SK-N-SH (cell line): ENCODE measurements around the gene LCORL. TPM values are rescaled to one million over a fixed set of nuclear protein-coding genes. Genes with fewer than 3 reads are reported as not detected.
A peak's percentile ranks its signal among the peaks of the same experiment; 100 is the strongest.

Source experiments
- CTCF ChIA-PET: fragments of 300-600, 350-600 bp; formaldehyde crosslinking; extraction: SDS; loops from one replicate; lab custom pipeline; 2021; lab: Yijun Ruan, JAX
- POLR2A ChIA-PET: fragments of 350-600 bp; sonication (Branson Sonifier 250); formaldehyde crosslinking; extraction: SDS; loops from one replicate; lab custom pipeline; 2020; ENCODE audit warnings: antibody characterized with exemption, inconsistent platforms; lab: Yijun Ruan, JAX
- DNase-seq: peaks from one replicate; pipeline ENCODE4 v3.0.0; 2012
- H2AFZ ChIP-seq: fragments of 200-600 bp; sonication (generic); 2 replicates; pipeline ENCODE4 v1.8.1; 2016; ENCODE audit warnings: antibody characterized with exemption, mild to moderate bottlenecking, low read depth
- H3F3A ChIP-seq: fragments of 200-600 bp; sonication (generic); replicated peaks from 2 replicates; pipeline ENCODE3; 2016; ENCODE audit warnings: antibody characterized with exemption, mild to moderate bottlenecking; ENCODE audit not compliant: insufficient read depth
- H3K27ac ChIP-seq, 2 experiments: fragments of 200-500 bp in 1 of 2; fragments of 200-600 bp in 1 of 2; sonication (Bioruptor generic) in 1 of 2; sonication (generic), shearing (Covaris generic) in 1 of 2; 2 replicates each; pipeline versions ENCODE4 v1.5.1 to v1.6.1; 2014 to 2016; ENCODE audit warnings: low read depth in 2 of 2, inconsistent platforms in 1 of 2, low read length in 1 of 2, mild to moderate bottlenecking in 1 of 2, mixed read lengths in 1 of 2
- H3K27me3 ChIP-seq: fragments of 200-600 bp; sonication (generic), shearing (Covaris generic); 2 replicates; pipeline ENCODE4 v1.6.1; 2016; ENCODE audit warnings: mixed run types; ENCODE audit not compliant: insufficient read depth
- H3K36me3 ChIP-seq, 2 experiments: fragments of 200-500 bp in 1 of 2; fragments of 200-600 bp in 1 of 2; sonication (Bioruptor generic) in 1 of 2; sonication (generic) in 1 of 2; replicated peaks in 1 of 2; 2 replicates each; pipeline versions ENCODE3 to v1.5.1; 2014 to 2016; ENCODE audit warnings: low read length in 1 of 2, mild to moderate bottlenecking in 1 of 2; ENCODE audit not compliant: insufficient read depth in 2 of 2, control insufficient read depth in 1 of 2
- H3K4me1 ChIP-seq, 2 experiments: fragments of 200-500 bp in 1 of 2; fragments of 200-600 bp in 1 of 2; sonication (Bioruptor generic) in 1 of 2; sonication (generic), shearing (Covaris generic) in 1 of 2; 2 replicates each; pipeline versions ENCODE4 v1.5.1 to v1.6.1; 2014 to 2016; ENCODE audit warnings: low read depth in 1 of 2, low read length in 1 of 2, mixed run types in 1 of 2; ENCODE audit not compliant: insufficient read depth in 2 of 2, control insufficient read depth in 1 of 2
- H3K4me2 ChIP-seq: fragments of 200-600 bp; sonication (generic), shearing (Covaris generic); 2 replicates; pipeline ENCODE4 v1.6.1; 2017; ENCODE audit warnings: mixed run types
- H3K4me3 ChIP-seq, 2 experiments: fragments of 200-500 bp in 1 of 2; fragments of 200-600 bp in 1 of 2; sonication (Bioruptor generic) in 1 of 2; sonication (generic), shearing (Covaris generic) in 1 of 2; 2 replicates each; pipeline versions ENCODE4 v1.5.1 to v1.8.1; 2014 to 2016; ENCODE audit warnings: low read depth in 2 of 2, inconsistent platforms in 1 of 2, low read length in 1 of 2, mild to moderate bottlenecking in 1 of 2, mixed read lengths in 1 of 2, moderate library complexity in 1 of 2
- H3K79me2 ChIP-seq: fragments of 200-600 bp; sonication (generic); 2 replicates; pipeline ENCODE4 v1.8.1; 2017; ENCODE audit warnings: mild to moderate bottlenecking; ENCODE audit not compliant: insufficient read depth
- H3K9ac ChIP-seq: fragments of 200-600 bp; sonication (generic); 2 replicates; pipeline ENCODE4 v1.6.1; 2017; ENCODE audit warnings: mixed run types
- H3K9me2 ChIP-seq: fragments of 200-600 bp; sonication (generic); 2 replicates; pipeline ENCODE4 v1.6.1; 2017; ENCODE audit warnings: mixed run types
- H3K9me3 ChIP-seq: fragments of 200-600 bp; sonication (generic); 2 replicates; pipeline ENCODE4 v1.6.1; 2017; ENCODE audit warnings: mixed run types, mild to moderate bottlenecking, moderate library complexity
- H4K20me1 ChIP-seq: fragments of 200-600 bp; sonication (generic); 2 replicates; pipeline ENCODE4 v1.6.1; 2017; ENCODE audit warnings: mild to moderate bottlenecking, mixed run types; ENCODE audit not compliant: insufficient read depth
- CHD2 ChIP-seq: fragments of 150-350 bp; IDR thresholded peaks from 2 replicates; pipeline ENCODE4 v1.6.1; 2018; ENCODE audit warnings: low read length; ENCODE audit not compliant: partially characterized antibody
- EP300 ChIP-seq, 2 experiments: IDR thresholded peaks; 2 replicates each; pipeline versions ENCODE4 v1.4.0 to v1.6.1; 2012; ENCODE audit warnings: borderline replicate concordance in 1 of 2, low read depth in 1 of 2, low read length in 1 of 2
- EZH2phosphoT487 ChIP-seq: fragments of 200-600 bp; sonication (generic); IDR thresholded peaks from 2 replicates; pipeline ENCODE4 v1.6.1; 2017; ENCODE audit warnings: low read depth, mixed run types, mild to moderate bottlenecking, antibody characterized with exemption, moderate library complexity, borderline replicate concordance
- FOSL2 ChIP-seq: IDR thresholded peaks from 2 replicates; pipeline ENCODE4 v1.4.0; 2012; ENCODE audit warnings: low read depth, mild to moderate bottlenecking, moderate library complexity, borderline replicate concordance
- FOXJ3 ChIP-seq: sonication (generic); formaldehyde crosslinking; IDR thresholded peaks from 2 replicates; pipeline ENCODE4 v1.5.1; 2020; ENCODE audit warnings: mild to moderate bottlenecking, missing genetic modification reagents
- GATA2 ChIP-seq: sonication (generic); formaldehyde crosslinking; IDR thresholded peaks from 2 replicates; pipeline ENCODE4 v1.5.0; 2020; ENCODE audit warnings: mild to moderate bottlenecking, missing genetic modification reagents
- PBX3 ChIP-seq: IDR thresholded peaks from 2 replicates; pipeline ENCODE4; 2012
- TCF12 ChIP-seq: IDR thresholded peaks from 2 replicates; pipeline ENCODE4 v1.4.0; 2012
- TEAD4 ChIP-seq: IDR thresholded peaks from 2 replicates; pipeline ENCODE4 v1.4.0; 2012; ENCODE audit warnings: mild to moderate bottlenecking, borderline replicate concordance; ENCODE audit not compliant: insufficient read depth
- ZBTB33 ChIP-seq: IDR thresholded peaks from 2 replicates; pipeline ENCODE4 v1.4.0; 2012; ENCODE audit warnings: low read depth, borderline replicate concordance
- WGBS: methylation state at CpG from one replicate; pipeline ENCODE4 v1.1.6; 2017; ENCODE audit warnings: low lambda C conversion rate; 5-methylcytosine and 5-hydroxymethylcytosine counted together
- polyA plus RNA-seq, 3 experiments: library from polyadenylated mRNA; depleted of rRNA; stranded (reverse); fragments of >200 nt; gene quantifications; 2 replicates each; pipeline ENCODE4 v1.2.3, GENCODE V29; 2012
- TF ChIP-seq, protein P1 (sequence below): IDR thresholded peaks from 2 replicates; pipeline ENCODE4 v1.4.0; 2012; ENCODE audit warnings: low read depth

Gene LCORL
- polyA plus RNA-seq, 1 of the 3 experiments (the other 2 are of a cell fraction), result 1.9 TPM

DNA sequence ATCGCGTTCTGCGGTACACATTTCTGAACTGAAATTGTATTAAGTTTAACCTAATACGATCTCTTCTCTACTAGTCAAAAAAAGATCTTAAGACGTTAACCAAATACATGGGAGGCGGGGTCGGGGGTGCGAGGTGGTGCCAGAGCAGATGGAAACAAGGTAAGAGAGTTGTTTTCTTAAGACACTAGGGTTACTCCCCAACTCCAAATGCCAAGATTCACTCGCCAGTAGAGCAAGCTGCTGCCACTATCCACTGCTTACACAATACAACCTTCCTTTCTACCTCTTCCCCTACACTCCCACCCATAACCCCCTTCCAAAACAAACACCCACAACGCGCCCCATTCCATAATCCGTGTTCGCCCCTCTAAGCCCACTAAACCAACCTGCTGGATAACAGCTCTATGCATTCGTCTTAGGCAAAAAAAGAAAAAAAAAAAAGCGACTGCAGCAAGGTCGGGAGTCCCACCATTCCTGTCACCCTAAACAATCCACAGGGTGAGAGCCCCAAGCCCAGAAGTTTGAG lies 1.3 kb downstream of the LCORL start:
- H3K4me2 ChIP-seq, result peak overlapping the region; percentile 86
- POLR2A ChIA-PET, result interaction anchor here (1.1 kb wide), 1 partner anchor 299 kb away, joined by 3 read pairs; no protein-coding TSS in a partner anchor
- no peaks in the 10 kb centered on the region for H3F3A ChIP-seq
- H3K79me2 ChIP-seq, result peaks cover 55% of the 10 kb centered on the region
- TF ChIP-seq PBX3 (no peak), FOXJ3 (CRISPR knock-in tag) (no peak), FOSL2 (no peak), TEAD4 (no peak), CHD2 (no peak), ZBTB33 (no peak)
- TF ChIP-seq, protein P1, sequence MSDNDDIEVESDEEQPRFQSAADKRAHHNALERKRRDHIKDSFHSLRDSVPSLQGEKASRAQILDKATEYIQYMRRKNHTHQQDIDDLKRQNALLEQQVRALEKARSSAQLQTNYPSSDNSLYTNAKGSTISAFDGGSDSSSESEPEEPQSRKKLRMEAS, result peak; percentile 11; the same call in 1 of the 2 replicates
- H3K9ac ChIP-seq, result peak overlapping the region; percentile 93
- no peak for DNase-seq
- no peaks in the 10 kb centered on the region for H3K27me3 ChIP-seq
- peaks cover 7% of the 10 kb centered on the region; the same call in 1 of the 2 replicates for H4K20me1 ChIP-seq
- peak overlapping the region; percentile 49 for H2AFZ ChIP-seq
- WGBS, result 3% methylated on average over 16 of the region's 16 CpGs
- H3K36me3 ChIP-seq, result no peaks in the 10 kb centered on the region
- CTCF ChIA-PET, result interaction anchor here (1.1 to 2.6 kb wide), 2 partner anchors 203 to 346 kb away, joined by 4 to 7 read pairs; no protein-coding TSS in a partner anchor
- H3K4me1 ChIP-seq, result peaks cover 5 to 9% of the 10 kb centered on the region in 2 experiments; a peak in 3 of 4 replicates
- H3K27ac ChIP-seq, result peak overlapping the region; percentile 87 to 95
- H3K9me2 ChIP-seq, result no peaks in the 10 kb centered on the region
- H3K9me3 ChIP-seq, result no peaks in the 10 kb centered on the region
- peak overlapping the region; percentile 92 to 96 for H3K4me3 ChIP-seq

DNA sequence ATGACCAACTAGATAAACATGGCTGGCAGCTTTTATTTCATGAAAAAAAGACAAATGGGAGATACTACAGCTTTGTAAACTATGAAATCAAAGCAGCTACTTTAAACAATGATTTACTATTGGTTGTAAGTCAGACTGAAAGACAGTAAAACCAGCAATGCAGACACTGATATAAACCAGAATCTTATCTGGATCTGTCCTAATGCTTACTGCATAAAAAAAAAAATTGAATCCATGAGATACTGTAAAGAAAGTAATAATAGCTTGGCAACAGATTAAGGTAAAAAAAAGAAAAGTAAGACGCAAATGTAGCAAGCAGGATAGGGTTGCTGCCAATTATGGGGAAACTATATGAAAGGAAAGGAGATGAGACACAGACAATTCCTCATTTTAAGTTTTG lies 7.3 kb downstream of the LCORL start:
- no peak for DNase-seq
- no peak overlapping the region for H2AFZ ChIP-seq
- H3K27ac ChIP-seq, result peak overlapping the region in 1 of 2 experiments; percentile 11; a peak in 1 of 4 replicates
- POLR2A ChIA-PET, result no interaction called here
- no peaks in the 10 kb centered on the region for H3K36me3 ChIP-seq
- no peaks in the 10 kb centered on the region for H3K27me3 ChIP-seq
- TF ChIP-seq TCF12 (no peak), GATA2 (CRISPR knock-in tag) (peak; percentile 51), EP300 (IDR thresholded peaks at IDR 0.05; ENCODE audit: borderline replicate concordance in 1 of 2, low read depth in 1 of 2, low read length in 1 of 2) (peak in 1 of 2 experiments; percentile 70; a peak in 2 of 4 replicates), PBX3 (no peak), EZH2phosphoT487 (no peak)
- H3K9me2 ChIP-seq, result no peaks in the 10 kb centered on the region
- no peak overlapping the region for H3K9ac ChIP-seq
- WGBS, result 82% methylated on average over 1 of the region's 1 CpG
- no peaks in the 10 kb centered on the region for H3F3A ChIP-seq
- no peak overlapping the region for H3K4me3 ChIP-seq
- peaks cover 17% of the 10 kb centered on the region for H4K20me1 ChIP-seq
- peaks cover 5 to 44% of the 10 kb centered on the region in 2 experiments; a peak in 3 of 4 replicates for H3K4me1 ChIP-seq
- CTCF ChIA-PET, result interaction anchor here (1.1 kb wide), 1 partner anchor 8 kb away, joined by 3 read pairs; the partner anchor contains the start of gene LCORL
- no peaks in the 10 kb centered on the region for H3K9me3 ChIP-seq
- H3K79me2 ChIP-seq, result peaks cover 98% of the 10 kb centered on the region
- H3K4me2 ChIP-seq, result no peak overlapping the region
